Measurements from ENCODE around the gene PCSK6.

- TF ChIP-seq RNF2 (IDR thresholded peaks at IDR 0.05; ENCODE audit: borderline replicate concordance, low read depth, low read length, missing control alignments, poor library complexity, severe bottlenecking) (no peak), JUND (IDR thresholded peaks at IDR 0.05; ENCODE audit: low read length) (no peak), CTCF (IDR thresholded peaks at IDR 0.05; ENCODE audit: control extremely low read depth in 1 of 3, insufficient read depth in 1 of 3, low read depth in 1 of 3, low read length in 3 of 3) (no peak), EGR1 (IDR thresholded peaks at IDR 0.05; ENCODE audit: borderline replicate concordance, low read depth, low read length) (no peak), EZH2 (IDR thresholded peaks at IDR 0.05; ENCODE audit: low read depth, low read length, severe bottlenecking) (no peak), MAFK (IDR thresholded peaks at IDR 0.05; ENCODE audit: low read depth, low read length) (no peak), MAX (IDR thresholded peaks at IDR 0.05) (no peak), RFX5 (IDR thresholded peaks at IDR 0.05; ENCODE audit: borderline replicate concordance, low read depth, low read length) (no peak)
Observed at GRCh38 chr15:101482526-101483371, 6.8 kb downstream of the PCSK6 start.

Measured in H1 (cell line).